Right ventricle myocardium inferior (tissue), 1 donor: ENCODE data around the gene ROS1. TPM values are rescaled to one million over a fixed set of nuclear protein-coding genes. Genes with fewer than 3 reads are reported as not detected.

Source experiments
- ATAC-seq: fragments of 200-7000 bp; cut with Tn5 transposase; one replicate; pipeline ENCODE4 v1.9.1; 2020; ENCODE audit warnings: mild to moderate bottlenecking, moderate library complexity
- DNase-seq: peaks from one replicate; pipeline ENCODE4 v3.0.0; 2021; ENCODE audit errors: missing footprints
- intact Hi-C: fragments of 100-400 bp; cut with DNase I; formaldehyde crosslinking; loops from one replicate; pipeline ENCODE4 v1.11.0; 2022
- total RNA-seq: library from RNA; stranded (reverse); fragmentation: NEBNext Ultra II Directional; extraction: Animal tissue kit (Norgen Biotek cat#: 25700); gene quantifications from one replicate; pipeline ENCODE4 v1.2.1, GENCODE V29; 2021
- donor health status: DM: no; HTN: yes; CAD: no; lungs with severe emphysema.

Gene ROS1
- total RNA-seq, 1 donor from 2014 or later = 0.08 TPM

- ATAC-seq (no peak), DNase-seq (no peak)
- intact Hi-C loops = loop anchor here (5.0 kb wide), 2 partner anchors 103 to 483 kb away; no protein-coding TSS in a partner anchor
Observed at GRCh38 chr6:117344444-117345291, 81.1 kb downstream of the ROS1 start.

GRCh38 chr6:117338567-117338966, 87.2 kb downstream of the ROS1 start:
- intact Hi-C loops = no loop called here

GRCh38 chr6:117329926-117330325, 95.8 kb downstream of the ROS1 start:
- intact Hi-C loops = no loop called here
- DNase-seq = no peak

More at GRCh38 chr6:117338567-117338966, 87.2 kb downstream of the ROS1 start:
- DNase-seq (peak; percentile 50), ATAC-seq (peak; percentile 44)

GRCh38 chr6:117328500-117328899, 97.2 kb downstream of the ROS1 start:
- ATAC-seq (no peak), DNase-seq (no peak)
- intact Hi-C loops = no loop called here

More at GRCh38 chr6:117329926-117330325, 95.8 kb downstream of the ROS1 start:
- ATAC-seq = no peak

- DNase-seq (no peak), ATAC-seq (no peak)
- intact Hi-C loops = no loop called here
Observed at GRCh38 chr6:117328005-117328389, 97.7 kb downstream of the ROS1 start.

GRCh38 chr6:117327149-117328004, 98.4 kb downstream of the ROS1 start:
- no peak for ATAC-seq
- intact Hi-C loops = no loop called here
- DNase-seq = no peak

- ATAC-seq = no peak
- intact Hi-C loops = no loop called here
- DNase-seq = no peak
Observed at GRCh38 chr6:117326396-117326795, 99.3 kb downstream of the ROS1 start.

- intact Hi-C loops = loop anchor here (5.0 kb wide), 1 partner anchor 345 kb away; no protein-coding TSS in a partner anchor
- ATAC-seq (no peak), DNase-seq (no peak)
Observed at GRCh38 chr6:117317261-117317660, 108.5 kb downstream of the ROS1 start.

- no peak for DNase-seq
- no peak for ATAC-seq
- intact Hi-C loops = no loop called here
Observed at GRCh38 chr6:117311726-117312125, 114.0 kb downstream of the ROS1 start.

GRCh38 chr6:117311310-117311709, 114.4 kb downstream of the ROS1 start:
- intact Hi-C loops = no loop called here
- ATAC-seq (no peak), DNase-seq (no peak)

GRCh38 chr6:117309611-117310010, 116.1 kb downstream of the ROS1 start:
- intact Hi-C loops = no loop called here
- ATAC-seq (no peak), DNase-seq (no peak)

GRCh38 chr6:117309069-117309468, 116.7 kb downstream of the ROS1 start:
- no peak for ATAC-seq
- intact Hi-C loops = no loop called here

GRCh38 chr6:117307655-117308054, 118.1 kb downstream of the ROS1 start:
- intact Hi-C loops = no loop called here
- DNase-seq = no peak
- ATAC-seq = no peak

More at GRCh38 chr6:117309069-117309468, 116.7 kb downstream of the ROS1 start:
- DNase-seq = no peak

GRCh38 chr6:117306227-117306790, 119.4 kb downstream of the ROS1 start:
- no peak for ATAC-seq
- intact Hi-C loops = no loop called here
- DNase-seq = no peak

- ATAC-seq = no peak
- intact Hi-C loops = no loop called here
- DNase-seq = no peak
Observed at GRCh38 chr6:117304446-117304845, 121.3 kb downstream of the ROS1 start.

GRCh38 chr6:117303323-117303722, 122.4 kb downstream of the ROS1 start:
- ATAC-seq (no peak), DNase-seq (no peak)
- intact Hi-C loops = no loop called here

- intact Hi-C loops = no loop called here
- DNase-seq (no peak), ATAC-seq (no peak)
Observed at GRCh38 chr6:117298941-117299340, 126.8 kb downstream of the ROS1 start.

GRCh38 chr6:117290173-117290846, 135.4 kb downstream of the ROS1 start:
- no peak for ATAC-seq
- intact Hi-C loops = no loop called here
- DNase-seq = no peak
